Measurements from ENCODE around the gene DDA1. TPM values are rescaled to one million over a fixed set of nuclear protein-coding genes. Genes with fewer than 3 reads are reported as not detected.

DDA1 gene
- total and polyA plus RNA-seq, 9 of the 15 experiments (the other 6 are each of a cell fraction or from before 2014, with no cell fraction given): 1.4 to 83.8 (median 33.8) TPM

DNA sequence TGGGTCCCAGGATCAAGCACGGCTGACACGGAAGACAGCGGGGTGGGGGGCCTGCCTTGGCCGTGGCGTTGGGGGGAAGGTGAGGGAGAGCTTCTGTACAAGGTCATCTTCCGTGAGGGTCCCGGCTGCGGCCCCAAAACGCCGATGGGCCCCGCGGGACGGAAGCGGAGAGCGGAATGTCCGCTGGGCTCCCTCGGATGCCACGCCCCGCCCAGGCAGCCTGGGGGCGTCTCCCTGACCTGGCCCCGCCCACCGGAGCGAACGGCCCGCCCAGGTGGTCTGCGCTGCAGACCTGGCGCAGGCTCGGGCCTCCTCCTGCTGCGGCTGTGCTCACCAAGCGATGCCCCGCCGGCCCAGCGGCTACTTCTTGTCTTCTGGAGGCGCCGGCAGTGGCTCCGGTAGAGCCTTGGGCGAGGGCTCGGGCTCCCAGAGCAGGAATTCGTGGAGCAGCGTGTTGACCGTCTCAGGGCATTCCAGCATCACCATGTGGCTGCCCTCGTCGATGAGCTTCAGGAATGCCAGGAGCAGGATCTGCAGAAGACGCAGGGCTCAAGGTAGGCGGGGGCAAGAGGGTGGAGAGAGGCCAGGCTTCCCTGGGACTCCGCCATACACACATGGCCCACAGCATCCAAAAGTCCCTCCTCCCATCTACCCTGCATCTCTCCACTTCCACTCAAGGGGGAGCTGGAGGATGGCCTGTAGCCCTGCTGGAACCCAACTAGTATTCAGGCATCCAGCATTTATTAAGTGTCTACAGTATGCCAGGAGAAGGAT is 16.9 kb upstream of the DDA1 start (continued):
- TF ChIP-seq PBX2 (CRISPR knock-in tag; IDR thresholded peaks at IDR 0.05; ENCODE audit: low read depth): no peak
- no peak for TF ChIP-seq PBX2 (tag; conservative IDR thresholded peaks at IDR 0.05; ENCODE audit: low read depth)
- no peak for TF ChIP-seq ZBTB34 (CRISPR knock-in tag; IDR thresholded peaks at IDR 0.05)
- no peak for TF ChIP-seq ZEB2 (IDR thresholded peaks at IDR 0.05)
- TF ChIP-seq PRPF4 (IDR thresholded peaks at IDR 0.05; ENCODE audit: insufficient read depth, low read depth, low read length, poor library complexity, severe bottlenecking): no peak
- no peak for TF ChIP-seq TAF9B (IDR thresholded peaks at IDR 0.05; ENCODE audit: partially characterized antibody)
- TF ChIP-seq ZKSCAN1 (IDR thresholded peaks at IDR 0.05; ENCODE audit: low read depth, low read length): no peak
- TF ChIP-seq RAD51 (IDR thresholded peaks at IDR 0.05; ENCODE audit: borderline replicate concordance, low read depth): no peak
- no peak for TF ChIP-seq MEIS2 (IDR thresholded peaks at IDR 0.05; ENCODE audit: partially characterized antibody)
- no peak for TF ChIP-seq ZNF280A (IDR thresholded peaks at IDR 0.05; ENCODE audit: low read depth, partially characterized antibody)
- TF ChIP-seq ZNF76 (CRISPR knock-in tag; IDR thresholded peaks at IDR 0.05; ENCODE audit: borderline replicate concordance): no peak
- TF ChIP-seq ZNF644 (tag; IDR thresholded peaks at IDR 0.05; ENCODE audit: low read depth): no peak
- no peak for TF ChIP-seq SIRT6 (IDR thresholded peaks at IDR 0.05; ENCODE audit: low read depth, low read length)
- no peak for TF ChIP-seq NR2C1 (IDR thresholded peaks at IDR 0.05)
- no peak for TF ChIP-seq NR2C1 (tag; IDR thresholded peaks at IDR 0.05)
- TF ChIP-seq CXXC5 (CRISPR knock-in tag; IDR thresholded peaks at IDR 0.05): 0 out of 2 replicates have a peak, but pooled peaks have one; percentile 34
- no peak for TF ChIP-seq ZNF780A (CRISPR knock-in tag; IDR thresholded peaks at IDR 0.05)
- TF ChIP-seq POLR2AphosphoS5 (IDR thresholded peaks at IDR 0.05; ENCODE audit: control insufficient read depth, insufficient read depth, low read depth, low read length): peak; percentile 39; the same call in 1 of the 2 replicates
- no peak for TF ChIP-seq DPF2 (IDR thresholded peaks at IDR 0.05)
- TF ChIP-seq, protein P1, sequence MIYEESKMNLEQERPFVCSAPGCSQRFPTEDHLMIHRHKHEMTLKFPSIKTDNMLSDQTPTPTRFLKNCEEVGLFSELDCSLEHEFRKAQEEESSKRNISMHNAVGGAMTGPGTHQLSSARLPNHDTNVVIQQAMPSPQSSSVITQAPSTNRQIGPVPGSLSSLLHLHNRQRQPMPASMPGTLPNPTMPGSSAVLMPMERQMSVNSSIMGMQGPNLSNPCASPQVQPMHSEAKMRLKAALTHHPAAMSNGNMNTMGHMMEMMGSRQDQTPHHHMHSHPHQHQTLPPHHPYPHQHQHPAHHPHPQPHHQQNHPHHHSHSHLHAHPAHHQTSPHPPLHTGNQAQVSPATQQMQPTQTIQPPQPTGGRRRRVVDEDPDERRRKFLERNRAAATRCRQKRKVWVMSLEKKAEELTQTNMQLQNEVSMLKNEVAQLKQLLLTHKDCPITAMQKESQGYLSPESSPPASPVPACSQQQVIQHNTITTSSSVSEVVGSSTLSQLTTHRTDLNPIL (CRISPR knock-in tag; IDR thresholded peaks at IDR 0.05): no peak
- TF ChIP-seq RBM39 (optimal IDR thresholded peaks at IDR 0.05; ENCODE audit: low read depth, low read length): no peak

Measured in K562 (cell line).